WERI-Rb-1 (cell line): ENCODE measurements around the gene STOX2.

Experiments
- DNase-seq: peaks from one replicate; pipeline ENCODE4 v3.0.0-alpha.2; 2020
- H3K27ac ChIP-seq: fragments of 250-450 bp; sonication (Bioruptor Pico); 2 replicates; pipeline ENCODE4 v1.5.1; 2020; ENCODE audit warnings: mild to moderate bottlenecking, moderate library complexity
- H3K27me3 ChIP-seq: fragments of 250-450 bp; sonication (Bioruptor Pico); 2 replicates; pipeline ENCODE4 v1.5.1; 2021; ENCODE audit warnings: mild to moderate bottlenecking, low read depth, moderate library complexity; ENCODE audit not compliant: insufficient read depth, severe bottlenecking
- H3K36me3 ChIP-seq: fragments of 250-450 bp; sonication (Bioruptor Pico); 2 replicates; pipeline ENCODE4 v1.5.1; 2020; ENCODE audit warnings: mild to moderate bottlenecking, moderate library complexity
- H3K4me3 ChIP-seq: 2 replicates; pipeline ENCODE4 v1.5.1; 2011; ENCODE audit warnings: low read depth, mild to moderate bottlenecking, control low read depth, low read length
- H3K9me3 ChIP-seq: fragments of 250-450 bp; sonication (Bioruptor Pico); 2 replicates; pipeline ENCODE4 v1.5.1; 2021; ENCODE audit warnings: mild to moderate bottlenecking, moderate library complexity; ENCODE audit not compliant: severe bottlenecking
- TF ChIP-seq, protein P1 (sequence below): IDR thresholded peaks from 2 replicates; pipeline ENCODE4 v1.5.1; 2011; ENCODE audit warnings: low read depth, mild to moderate bottlenecking, control low read depth, inconsistent platforms, low read length

The STOX2 gene

DNA sequence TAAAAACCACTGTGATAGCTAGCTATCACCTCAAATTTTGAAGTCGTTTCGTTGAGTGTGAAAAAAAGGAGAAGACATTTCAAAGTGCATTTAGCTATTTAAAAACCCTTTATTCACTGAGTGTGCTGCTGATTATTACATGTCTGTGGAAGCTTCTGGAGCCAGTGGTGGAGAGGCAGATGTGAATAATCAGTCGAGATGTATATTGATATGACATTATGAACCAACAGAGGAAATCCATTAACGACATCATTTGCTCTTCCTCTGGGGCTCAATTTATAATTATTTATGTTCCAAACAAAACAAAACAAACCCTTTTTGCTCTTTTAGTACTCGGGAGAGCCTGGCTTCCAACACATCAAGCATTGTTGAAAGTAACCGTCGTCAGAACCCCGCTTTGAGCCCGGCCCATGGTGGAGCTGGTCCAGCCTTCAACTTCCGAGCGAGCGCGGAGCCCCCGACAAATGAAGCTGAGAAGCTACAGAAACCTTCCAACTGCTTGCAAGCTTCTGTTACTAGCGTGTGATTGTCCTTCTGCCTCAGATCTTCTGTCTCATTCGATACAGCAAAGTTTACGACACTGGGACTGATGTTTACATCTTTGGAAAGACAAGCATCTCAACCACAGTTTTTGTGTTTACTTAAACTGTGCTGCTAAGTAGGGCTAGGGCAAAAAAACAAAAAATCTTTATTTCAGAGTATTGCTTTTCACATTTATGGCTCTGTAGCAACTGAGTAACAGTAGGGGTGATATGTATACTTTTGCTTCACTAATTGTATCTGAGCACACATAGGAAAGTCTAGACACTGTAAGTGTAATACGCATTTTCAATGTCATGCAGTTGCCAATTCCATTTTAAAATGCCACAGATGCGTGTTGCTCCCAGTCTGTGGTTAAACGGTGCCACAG, 111.9 kb downstream of the STOX2 start:
- no peaks in the 10 kb centered on the region for H3K27me3 ChIP-seq
- no peak for DNase-seq
- H3K4me3 ChIP-seq = no peak overlapping the region
- no peak overlapping the region for H3K27ac ChIP-seq
- TF ChIP-seq, protein P1, sequence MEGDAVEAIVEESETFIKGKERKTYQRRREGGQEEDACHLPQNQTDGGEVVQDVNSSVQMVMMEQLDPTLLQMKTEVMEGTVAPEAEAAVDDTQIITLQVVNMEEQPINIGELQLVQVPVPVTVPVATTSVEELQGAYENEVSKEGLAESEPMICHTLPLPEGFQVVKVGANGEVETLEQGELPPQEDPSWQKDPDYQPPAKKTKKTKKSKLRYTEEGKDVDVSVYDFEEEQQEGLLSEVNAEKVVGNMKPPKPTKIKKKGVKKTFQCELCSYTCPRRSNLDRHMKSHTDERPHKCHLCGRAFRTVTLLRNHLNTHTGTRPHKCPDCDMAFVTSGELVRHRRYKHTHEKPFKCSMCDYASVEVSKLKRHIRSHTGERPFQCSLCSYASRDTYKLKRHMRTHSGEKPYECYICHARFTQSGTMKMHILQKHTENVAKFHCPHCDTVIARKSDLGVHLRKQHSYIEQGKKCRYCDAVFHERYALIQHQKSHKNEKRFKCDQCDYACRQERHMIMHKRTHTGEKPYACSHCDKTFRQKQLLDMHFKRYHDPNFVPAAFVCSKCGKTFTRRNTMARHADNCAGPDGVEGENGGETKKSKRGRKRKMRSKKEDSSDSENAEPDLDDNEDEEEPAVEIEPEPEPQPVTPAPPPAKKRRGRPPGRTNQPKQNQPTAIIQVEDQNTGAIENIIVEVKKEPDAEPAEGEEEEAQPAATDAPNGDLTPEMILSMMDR = no peak
- H3K36me3 ChIP-seq = no peaks in the 10 kb centered on the region
- H3K9me3 ChIP-seq = no peaks in the 10 kb centered on the region

DNA sequence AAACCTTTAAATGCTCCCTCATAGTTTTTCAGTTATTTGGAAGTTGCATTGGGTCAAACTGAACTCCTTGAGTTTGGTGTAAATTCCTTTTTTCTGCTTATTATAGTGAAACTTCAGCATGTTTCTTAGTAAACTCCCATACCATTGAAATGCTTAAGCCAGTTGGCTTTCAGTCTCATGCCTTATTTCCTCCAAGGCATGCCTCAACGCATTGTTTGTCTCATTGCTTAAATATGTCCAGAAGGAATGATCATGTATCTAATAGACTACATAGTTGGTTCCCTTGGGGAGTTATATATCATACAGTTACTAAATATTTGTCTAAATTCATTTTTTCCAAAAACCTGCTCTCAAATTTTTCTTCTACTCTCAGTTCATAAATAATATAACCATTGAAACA, 114.0 kb downstream of the STOX2 start:
- TF ChIP-seq, protein P1 = no peak
- Histone ChIP-seq H3K4me3 (no peak overlapping the region), H3K27ac (no peak overlapping the region), H3K9me3 (no peaks in the 10 kb centered on the region), H3K36me3 (no peaks in the 10 kb centered on the region), H3K27me3 (no peaks in the 10 kb centered on the region)
- DNase-seq = no peak

DNA sequence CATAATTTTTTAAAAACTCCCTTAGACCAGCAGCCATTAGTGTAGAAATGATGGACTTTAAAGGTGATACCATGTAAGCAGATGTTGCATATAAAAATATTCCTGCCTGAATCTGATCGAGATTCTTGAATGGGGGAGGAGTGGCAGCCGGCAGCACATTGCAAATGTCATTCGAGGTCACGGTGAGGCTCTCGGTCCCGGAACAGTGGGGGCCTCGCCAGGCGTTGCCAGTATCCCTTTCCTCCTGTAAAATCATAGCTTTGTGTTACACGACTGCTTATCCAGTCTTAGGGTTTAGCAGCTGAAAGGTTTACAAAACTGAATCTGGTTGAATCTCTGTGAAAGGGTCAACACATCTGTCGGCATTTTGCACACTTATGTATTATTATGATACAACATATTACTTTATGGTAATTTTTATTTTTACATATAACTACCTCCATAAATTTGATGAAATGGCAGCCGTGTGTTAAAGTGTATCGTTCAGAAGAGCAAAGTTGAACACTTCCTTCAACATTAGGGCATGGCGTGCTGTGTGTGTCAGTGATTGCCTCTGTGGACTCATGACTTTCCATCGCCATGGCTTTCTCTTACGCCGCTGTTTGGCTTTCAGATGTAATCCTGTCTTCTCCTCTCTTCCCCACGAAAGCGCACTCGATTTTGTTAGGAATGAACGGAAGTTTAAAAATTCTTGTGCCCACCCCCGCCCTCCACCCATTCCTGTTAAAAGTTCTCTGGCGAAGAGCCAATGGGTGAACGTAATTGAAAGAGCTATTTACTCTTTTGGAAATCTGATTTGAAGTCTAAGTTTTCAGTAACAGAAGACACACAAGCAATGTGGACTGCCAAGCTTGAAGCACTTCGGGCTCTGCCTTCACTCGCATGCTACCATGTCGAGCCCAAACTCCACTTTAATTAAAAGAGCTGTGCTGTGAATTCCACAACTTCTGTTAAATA, 114.8 kb downstream of the STOX2 start:
- H3K4me3 ChIP-seq = no peak overlapping the region
- H3K27me3 ChIP-seq = no peaks in the 10 kb centered on the region
- no peak overlapping the region for H3K27ac ChIP-seq
- TF ChIP-seq, protein P1 = no peak
- DNase-seq = no peak
- no peaks in the 10 kb centered on the region for H3K9me3 ChIP-seq
- no peaks in the 10 kb centered on the region for H3K36me3 ChIP-seq

DNA sequence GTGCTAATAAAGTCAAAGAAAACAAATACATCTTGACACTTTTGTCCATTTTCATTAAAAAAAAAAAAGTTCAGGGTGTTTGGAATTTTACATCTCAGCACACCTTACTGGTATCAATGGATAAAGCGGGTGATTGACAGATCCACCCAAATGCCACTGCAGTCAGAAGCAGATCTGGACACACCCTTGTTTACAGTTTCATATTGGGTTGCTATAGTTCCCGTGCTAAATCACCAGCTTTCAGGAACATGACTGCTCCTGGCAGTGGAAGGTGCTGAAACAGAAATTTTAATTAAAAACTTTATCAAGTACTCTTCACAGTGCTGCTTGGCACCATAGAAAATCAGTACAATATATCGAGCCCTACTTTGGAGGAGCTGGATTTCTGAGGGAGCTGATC, 116.3 kb downstream of the STOX2 start:
- Histone ChIP-seq H3K27me3 (no peaks in the 10 kb centered on the region), H3K27ac (no peak overlapping the region), H3K9me3 (no peaks in the 10 kb centered on the region), H3K36me3 (no peaks in the 10 kb centered on the region), H3K4me3 (no peak overlapping the region)
- no peak for DNase-seq
- TF ChIP-seq, protein P1 = no peak

DNA sequence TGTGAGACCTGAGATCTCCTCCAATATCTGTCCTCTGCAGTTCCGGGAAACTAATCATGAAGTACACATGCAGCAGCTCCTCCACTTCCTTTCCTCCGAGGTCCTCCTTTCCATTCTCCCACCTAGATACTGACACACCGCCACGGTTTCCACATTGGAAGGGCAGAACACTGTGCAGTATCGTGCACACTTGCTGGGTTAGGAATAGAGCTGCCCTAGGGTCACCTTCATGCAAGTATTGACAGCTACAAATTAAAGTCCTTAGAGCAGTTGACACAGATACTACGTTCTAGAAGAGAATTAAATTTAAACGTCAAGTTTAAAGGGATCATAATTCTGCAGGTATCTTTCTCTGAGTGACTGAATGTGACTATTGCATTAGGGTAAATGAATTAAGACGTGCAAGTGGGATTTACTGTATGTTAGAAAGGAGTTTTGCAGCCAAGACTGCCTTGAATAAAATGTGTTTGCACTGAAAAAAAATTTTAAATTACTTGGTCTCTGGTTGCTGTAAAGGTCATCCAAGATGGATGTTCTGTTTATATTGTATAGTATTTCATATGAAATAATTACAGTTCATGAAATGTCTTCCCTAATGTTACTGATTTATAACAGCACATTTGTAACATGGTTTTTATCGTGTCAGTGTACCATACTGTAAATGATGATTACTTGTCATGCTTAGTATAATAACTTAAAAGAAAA, 117.7 kb downstream of the STOX2 start:
- Histone ChIP-seq H3K27ac (no peak overlapping the region), H3K9me3 (no peaks in the 10 kb centered on the region), H3K4me3 (no peak overlapping the region), H3K36me3 (no peaks in the 10 kb centered on the region), H3K27me3 (no peaks in the 10 kb centered on the region)
- TF ChIP-seq, protein P1 = no peak
- no peak for DNase-seq
